DMS79 treated with DMSO at 0.1 percent for 48 hours (cell line): Measurements from ENCODE around the gene AP2B1.

Experiments
- DNase-seq: peaks from one replicate; lab custom pipeline; 2025; lab: John Stamatoyannopoulos, UW

AP2B1 gene

DNA sequence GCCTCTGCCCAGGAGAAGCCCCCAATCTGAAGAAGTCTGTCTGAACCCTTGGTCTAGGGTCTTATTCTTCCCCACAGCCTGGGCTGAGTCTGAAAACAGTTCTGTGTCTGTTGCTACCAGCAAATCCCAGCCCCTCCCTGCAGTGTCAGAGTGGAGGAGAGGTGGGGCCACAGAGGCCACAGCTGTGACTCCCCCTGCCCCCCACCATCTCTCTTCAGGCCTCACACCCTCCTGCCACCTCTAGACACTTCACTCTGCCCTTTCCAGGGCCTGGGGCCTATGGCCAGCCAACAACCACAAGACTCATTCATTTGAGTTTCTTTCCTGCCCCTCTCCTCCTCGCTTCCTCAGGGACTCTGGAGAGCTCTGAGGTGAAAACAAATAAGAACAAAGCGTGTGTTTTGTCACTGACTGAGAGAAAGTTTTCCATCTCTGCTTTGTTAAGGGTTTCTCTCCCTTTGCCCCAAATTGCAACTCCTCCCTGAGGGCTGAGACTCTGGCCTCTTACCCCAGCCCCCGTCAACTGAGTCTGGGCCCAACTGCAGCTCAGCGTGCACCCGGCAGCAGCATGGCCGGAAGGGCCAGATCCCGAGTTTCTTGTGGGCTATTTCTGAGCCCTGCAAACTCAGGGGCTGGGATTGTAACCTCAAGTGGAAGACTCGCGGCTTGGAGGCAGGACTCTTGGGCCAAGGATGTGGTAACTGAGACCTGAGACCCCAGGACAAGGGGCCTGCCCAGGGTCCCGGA is 186.7 kb downstream of the AP2B1 start:
- DNase-seq = no peak

DNA sequence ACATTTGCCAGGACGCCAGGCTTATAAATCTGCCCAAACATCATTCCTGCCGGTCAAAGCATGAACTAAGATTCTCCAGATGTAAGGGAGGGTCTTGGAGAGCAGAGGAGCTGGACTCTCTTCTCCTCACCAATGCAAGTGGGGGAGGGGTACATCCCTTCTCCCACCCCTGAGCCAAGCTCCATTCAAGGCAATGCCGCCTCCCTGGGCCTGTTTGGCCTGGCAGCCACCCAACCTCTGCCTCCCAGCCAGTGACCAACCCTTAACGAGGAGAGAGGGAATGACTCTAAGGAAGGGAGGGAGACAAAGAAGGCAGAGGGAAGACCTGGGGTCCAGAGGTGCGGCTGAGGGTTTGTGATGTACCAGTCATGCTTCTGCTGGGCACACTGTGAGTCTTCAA is 187.4 kb downstream of the AP2B1 start:
- DNase-seq = peak; percentile 36

DNA sequence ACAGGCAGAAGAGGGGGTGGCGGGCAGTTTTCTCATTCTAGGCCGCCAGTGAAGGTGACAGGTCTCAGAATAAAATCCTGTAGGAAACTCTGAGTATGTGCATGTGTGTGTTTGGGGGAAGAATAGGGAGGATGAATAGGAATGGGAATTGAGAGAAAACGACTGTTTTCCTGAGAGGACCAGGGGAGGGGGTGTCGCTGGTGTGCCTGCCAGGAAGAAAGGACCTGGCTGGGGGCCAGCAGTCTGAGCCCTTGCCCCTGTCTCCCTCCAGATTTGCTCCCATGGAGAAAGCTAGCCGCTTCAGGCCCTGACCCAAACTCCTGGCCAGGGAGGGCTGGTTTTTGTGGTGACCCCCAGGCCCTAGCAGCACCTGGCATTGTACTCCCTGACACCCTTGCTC is 187.9 kb downstream of the AP2B1 start:
- DNase-seq = no peak

DNA sequence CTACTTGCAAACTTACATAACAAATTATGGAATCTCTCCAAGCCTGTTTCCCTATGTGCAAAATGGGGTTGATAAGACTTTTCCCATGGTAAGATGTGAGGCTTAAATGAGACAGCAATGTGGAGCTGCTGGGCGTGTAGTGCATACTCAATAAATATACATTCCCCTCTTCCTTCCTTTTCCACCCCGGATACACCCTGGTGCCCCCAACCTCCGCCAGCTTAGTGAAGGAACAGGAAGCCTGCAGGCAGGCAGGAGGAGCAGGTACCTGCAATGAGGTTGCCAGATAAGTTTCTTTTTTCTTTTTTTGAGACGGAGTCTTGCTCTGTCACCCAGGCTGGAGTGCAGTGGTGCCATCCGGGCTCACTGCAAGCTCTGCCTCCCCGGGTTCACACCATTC is 188.5 kb downstream of the AP2B1 start:
- no peak for DNase-seq
